ENCODE data around the gene CIDEC.

CIDEC gene

DNA sequence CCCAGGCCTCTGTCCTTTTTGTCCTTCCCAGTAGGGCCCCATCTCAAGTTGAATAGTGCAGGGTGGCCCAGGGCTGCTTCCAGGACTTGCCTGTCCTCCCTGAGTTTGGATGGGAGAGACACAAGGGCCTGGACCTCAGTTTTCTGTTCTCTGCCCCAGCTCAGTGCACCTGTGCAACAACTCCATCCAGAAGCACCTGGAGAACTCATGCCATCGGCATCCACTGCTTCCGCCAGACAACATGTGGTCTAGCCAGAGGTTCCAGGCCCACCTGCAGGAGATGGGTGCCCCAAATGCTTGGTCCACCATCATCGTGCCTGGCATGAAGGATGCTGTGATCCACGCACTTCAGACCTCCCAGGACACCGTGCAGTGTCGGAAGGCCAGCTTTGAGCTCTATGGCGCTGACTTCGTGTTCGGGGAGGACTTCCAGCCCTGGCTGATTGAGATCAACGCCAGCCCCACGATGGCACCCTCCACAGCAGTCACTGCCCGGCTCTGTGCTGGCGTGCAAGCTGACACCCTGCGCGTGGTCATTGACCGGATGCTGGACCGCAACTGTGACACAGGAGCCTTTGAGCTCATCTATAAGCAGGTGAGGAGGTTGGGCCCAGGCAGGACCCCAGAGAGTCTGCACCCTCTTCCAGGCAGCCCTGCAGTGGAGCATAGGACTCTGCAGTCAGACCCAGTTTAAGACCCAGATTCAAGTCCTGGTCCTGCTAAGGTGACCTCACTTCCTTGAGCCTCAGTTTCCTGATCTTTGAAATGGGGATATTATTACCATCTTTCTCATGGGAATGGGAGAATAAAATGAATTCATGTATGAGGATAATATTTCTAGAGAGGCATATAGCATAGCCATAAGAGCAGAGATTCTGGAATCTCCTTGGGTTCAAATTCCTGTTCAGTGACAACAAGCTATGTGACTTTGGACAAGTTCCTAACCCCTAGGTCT is 51.0 kb downstream of the CIDEC start (continued):
- TF ChIP-seq, protein P1, sequence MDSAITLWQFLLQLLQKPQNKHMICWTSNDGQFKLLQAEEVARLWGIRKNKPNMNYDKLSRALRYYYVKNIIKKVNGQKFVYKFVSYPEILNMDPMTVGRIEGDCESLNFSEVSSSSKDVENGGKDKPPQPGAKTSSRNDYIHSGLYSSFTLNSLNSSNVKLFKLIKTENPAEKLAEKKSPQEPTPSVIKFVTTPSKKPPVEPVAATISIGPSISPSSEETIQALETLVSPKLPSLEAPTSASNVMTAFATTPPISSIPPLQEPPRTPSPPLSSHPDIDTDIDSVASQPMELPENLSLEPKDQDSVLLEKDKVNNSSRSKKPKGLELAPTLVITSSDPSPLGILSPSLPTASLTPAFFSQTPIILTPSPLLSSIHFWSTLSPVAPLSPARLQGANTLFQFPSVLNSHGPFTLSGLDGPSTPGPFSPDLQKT (IDR thresholded peaks at IDR 0.05; ENCODE audit: borderline replicate concordance, low read depth, low read length), result no peak
- TF ChIP-seq, protein P2, sequence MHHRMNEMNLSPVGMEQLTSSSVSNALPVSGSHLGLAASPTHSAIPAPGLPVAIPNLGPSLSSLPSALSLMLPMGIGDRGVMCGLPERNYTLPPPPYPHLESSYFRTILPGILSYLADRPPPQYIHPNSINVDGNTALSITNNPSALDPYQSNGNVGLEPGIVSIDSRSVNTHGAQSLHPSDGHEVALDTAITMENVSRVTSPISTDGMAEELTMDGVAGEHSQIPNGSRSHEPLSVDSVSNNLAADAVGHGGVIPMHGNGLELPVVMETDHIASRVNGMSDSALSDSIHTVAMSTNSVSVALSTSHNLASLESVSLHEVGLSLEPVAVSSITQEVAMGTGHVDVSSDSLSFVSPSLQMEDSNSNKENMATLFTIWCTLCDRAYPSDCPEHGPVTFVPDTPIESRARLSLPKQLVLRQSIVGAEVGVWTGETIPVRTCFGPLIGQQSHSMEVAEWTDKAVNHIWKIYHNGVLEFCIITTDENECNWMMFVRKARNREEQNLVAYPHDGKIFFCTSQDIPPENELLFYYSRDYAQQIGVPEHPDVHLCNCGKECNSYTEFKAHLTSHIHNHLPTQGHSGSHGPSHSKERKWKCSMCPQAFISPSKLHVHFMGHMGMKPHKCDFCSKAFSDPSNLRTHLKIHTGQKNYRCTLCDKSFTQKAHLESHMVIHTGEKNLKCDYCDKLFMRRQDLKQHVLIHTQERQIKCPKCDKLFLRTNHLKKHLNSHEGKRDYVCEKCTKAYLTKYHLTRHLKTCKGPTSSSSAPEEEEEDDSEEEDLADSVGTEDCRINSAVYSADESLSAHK (tag by site-specific recombination; IDR thresholded peaks at IDR 0.05), result no peak
- no peak for TF ChIP-seq ZNF791 (tag by site-specific recombination; IDR thresholded peaks at IDR 0.05)
- TF ChIP-seq ZNF350 (tag by site-specific recombination; IDR thresholded peaks at IDR 0.05), result no peak
- TF ChIP-seq HOXA7 (CRISPR knock-in tag; IDR thresholded peaks at IDR 0.05; ENCODE audit: borderline replicate concordance), result no peak
- TF ChIP-seq, protein P3, sequence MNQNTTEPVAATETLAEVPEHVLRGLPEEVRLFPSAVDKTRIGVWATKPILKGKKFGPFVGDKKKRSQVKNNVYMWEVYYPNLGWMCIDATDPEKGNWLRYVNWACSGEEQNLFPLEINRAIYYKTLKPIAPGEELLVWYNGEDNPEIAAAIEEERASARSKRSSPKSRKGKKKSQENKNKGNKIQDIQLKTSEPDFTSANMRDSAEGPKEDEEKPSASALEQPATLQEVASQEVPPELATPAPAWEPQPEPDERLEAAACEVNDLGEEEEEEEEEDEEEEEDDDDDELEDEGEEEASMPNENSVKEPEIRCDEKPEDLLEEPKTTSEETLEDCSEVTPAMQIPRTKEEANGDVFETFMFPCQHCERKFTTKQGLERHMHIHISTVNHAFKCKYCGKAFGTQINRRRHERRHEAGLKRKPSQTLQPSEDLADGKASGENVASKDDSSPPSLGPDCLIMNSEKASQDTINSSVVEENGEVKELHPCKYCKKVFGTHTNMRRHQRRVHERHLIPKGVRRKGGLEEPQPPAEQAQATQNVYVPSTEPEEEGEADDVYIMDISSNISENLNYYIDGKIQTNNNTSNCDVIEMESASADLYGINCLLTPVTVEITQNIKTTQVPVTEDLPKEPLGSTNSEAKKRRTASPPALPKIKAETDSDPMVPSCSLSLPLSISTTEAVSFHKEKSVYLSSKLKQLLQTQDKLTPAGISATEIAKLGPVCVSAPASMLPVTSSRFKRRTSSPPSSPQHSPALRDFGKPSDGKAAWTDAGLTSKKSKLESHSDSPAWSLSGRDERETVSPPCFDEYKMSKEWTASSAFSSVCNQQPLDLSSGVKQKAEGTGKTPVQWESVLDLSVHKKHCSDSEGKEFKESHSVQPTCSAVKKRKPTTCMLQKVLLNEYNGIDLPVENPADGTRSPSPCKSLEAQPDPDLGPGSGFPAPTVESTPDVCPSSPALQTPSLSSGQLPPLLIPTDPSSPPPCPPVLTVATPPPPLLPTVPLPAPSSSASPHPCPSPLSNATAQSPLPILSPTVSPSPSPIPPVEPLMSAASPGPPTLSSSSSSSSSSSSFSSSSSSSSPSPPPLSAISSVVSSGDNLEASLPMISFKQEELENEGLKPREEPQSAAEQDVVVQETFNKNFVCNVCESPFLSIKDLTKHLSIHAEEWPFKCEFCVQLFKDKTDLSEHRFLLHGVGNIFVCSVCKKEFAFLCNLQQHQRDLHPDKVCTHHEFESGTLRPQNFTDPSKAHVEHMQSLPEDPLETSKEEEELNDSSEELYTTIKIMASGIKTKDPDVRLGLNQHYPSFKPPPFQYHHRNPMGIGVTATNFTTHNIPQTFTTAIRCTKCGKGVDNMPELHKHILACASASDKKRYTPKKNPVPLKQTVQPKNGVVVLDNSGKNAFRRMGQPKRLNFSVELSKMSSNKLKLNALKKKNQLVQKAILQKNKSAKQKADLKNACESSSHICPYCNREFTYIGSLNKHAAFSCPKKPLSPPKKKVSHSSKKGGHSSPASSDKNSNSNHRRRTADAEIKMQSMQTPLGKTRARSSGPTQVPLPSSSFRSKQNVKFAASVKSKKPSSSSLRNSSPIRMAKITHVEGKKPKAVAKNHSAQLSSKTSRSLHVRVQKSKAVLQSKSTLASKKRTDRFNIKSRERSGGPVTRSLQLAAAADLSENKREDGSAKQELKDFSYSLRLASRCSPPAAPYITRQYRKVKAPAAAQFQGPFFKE (tag by site-specific recombination; IDR thresholded peaks at IDR 0.05; ENCODE audit: borderline replicate concordance), result no peak

DNA sequence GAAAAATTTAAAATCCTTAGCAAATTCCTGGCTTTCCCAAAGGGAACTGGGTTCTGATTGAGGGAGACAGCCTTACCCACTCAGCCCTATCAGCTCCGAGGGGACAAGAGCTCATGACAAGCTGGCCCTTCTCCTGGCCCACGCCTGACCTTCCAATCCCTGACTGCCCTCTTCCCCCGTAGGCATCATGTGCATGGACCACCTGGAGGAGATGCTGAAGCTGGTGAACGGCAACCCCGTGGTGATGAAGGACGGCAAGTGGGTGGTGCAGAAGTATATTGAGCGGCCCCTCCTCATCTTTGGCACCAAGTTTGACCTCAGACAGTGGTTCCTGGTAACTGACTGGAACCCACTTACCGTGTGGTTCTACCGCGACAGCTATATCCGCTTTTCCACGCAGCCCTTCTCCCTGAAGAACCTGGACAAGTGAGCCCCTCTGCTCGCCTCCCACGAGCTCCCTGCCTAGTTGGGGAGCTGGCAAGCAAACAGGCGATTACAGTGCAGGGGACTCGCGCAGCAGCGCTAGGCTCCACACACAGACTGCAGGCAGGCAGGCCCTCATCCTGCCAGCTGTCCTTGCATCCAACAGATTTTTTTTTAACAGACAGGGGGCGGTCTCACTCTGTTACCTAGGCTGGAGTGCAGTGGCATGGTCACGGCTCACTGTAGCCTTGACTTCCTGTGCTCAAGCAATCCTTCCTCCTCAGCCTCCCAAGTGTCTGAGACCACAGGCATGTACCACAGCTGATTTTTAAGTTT is 53.1 kb downstream of the CIDEC start:
- H3K27ac ChIP-seq (ENCODE audit: extremely low read depth, low read depth, low read length), result no peak overlapping the region
- H3K9me3 ChIP-seq (ENCODE audit: control insufficient read depth, insufficient read depth, low read depth, low read length), result no peaks in the 10 kb centered on the region
- no peak overlapping the region for H3K4me3 ChIP-seq (ENCODE audit: low read depth, low read length)
- CTCF ChIA-PET, result interaction anchor here (0.6 to 1.9 kb wide), 7 partner anchors 13 to 128 kb away, joined by 3 to 7 read pairs (median 4); partner anchors contain the start of genes ARPC4 and TADA3
- POLR2A ChIA-PET, result interaction anchor here (1.3 kb wide), 1 partner anchor 119 kb away, joined by 4 read pairs; no protein-coding TSS in a partner anchor
- H3K4me1 ChIP-seq (ENCODE audit: control insufficient read depth, insufficient read depth, low read length), result no peaks in the 10 kb centered on the region
- peaks cover 10 to 43% of the 10 kb centered on the region in 2 experiments; a peak in 2 of 3 replicates for H3K36me3 ChIP-seq (ENCODE audit: control insufficient read depth in 2 of 2, insufficient read depth in 1 of 2, low read length in 2 of 2)
- TF ChIP-seq ZSCAN30 (tag by site-specific recombination; IDR thresholded peaks at IDR 0.05) (0 out of 2 replicates have a peak, but pooled peaks have one; percentile 45), GLIS1 (tag by site-specific recombination; IDR thresholded peaks at IDR 0.05) (peak; percentile 49; the same call in 1 of the 2 replicates), ZNF654 (tag by site-specific recombination; IDR thresholded peaks at IDR 0.05; ENCODE audit: low read depth) (no peak), ZNF394 (tag by site-specific recombination; IDR thresholded peaks at IDR 0.05; ENCODE audit: borderline replicate concordance) (no peak), ZNF571 (tag by site-specific recombination; IDR thresholded peaks at IDR 0.05) (no peak), TCF7L2 (IDR thresholded peaks at IDR 0.05; ENCODE audit: borderline replicate concordance, low read depth, low read length) (no peak), GFI1B (tag by site-specific recombination; IDR thresholded peaks at IDR 0.05) (no peak), ZNF2 (tag by site-specific recombination; IDR thresholded peaks at IDR 0.05) (0 out of 2 replicates have a peak, but pooled peaks have one; percentile 28)
- TF ChIP-seq, protein P4, sequence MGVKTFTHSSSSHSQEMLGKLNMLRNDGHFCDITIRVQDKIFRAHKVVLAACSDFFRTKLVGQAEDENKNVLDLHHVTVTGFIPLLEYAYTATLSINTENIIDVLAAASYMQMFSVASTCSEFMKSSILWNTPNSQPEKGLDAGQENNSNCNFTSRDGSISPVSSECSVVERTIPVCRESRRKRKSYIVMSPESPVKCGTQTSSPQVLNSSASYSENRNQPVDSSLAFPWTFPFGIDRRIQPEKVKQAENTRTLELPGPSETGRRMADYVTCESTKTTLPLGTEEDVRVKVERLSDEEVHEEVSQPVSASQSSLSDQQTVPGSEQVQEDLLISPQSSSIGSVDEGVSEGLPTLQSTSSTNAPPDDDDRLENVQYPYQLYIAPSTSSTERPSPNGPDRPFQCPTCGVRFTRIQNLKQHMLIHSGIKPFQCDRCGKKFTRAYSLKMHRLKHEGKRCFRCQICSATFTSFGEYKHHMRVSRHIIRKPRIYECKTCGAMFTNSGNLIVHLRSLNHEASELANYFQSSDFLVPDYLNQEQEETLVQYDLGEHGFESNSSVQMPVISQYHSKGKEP (tag by site-specific recombination; IDR thresholded peaks at IDR 0.05), result peak; percentile 23; the same call in 1 of the 2 replicates
- TF ChIP-seq, protein P5, sequence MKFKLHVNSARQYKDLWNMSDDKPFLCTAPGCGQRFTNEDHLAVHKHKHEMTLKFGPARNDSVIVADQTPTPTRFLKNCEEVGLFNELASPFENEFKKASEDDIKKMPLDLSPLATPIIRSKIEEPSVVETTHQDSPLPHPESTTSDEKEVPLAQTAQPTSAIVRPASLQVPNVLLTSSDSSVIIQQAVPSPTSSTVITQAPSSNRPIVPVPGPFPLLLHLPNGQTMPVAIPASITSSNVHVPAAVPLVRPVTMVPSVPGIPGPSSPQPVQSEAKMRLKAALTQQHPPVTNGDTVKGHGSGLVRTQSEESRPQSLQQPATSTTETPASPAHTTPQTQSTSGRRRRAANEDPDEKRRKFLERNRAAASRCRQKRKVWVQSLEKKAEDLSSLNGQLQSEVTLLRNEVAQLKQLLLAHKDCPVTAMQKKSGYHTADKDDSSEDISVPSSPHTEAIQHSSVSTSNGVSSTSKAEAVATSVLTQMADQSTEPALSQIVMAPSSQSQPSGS (tag by site-specific recombination; IDR thresholded peaks at IDR 0.05; ENCODE audit: low read depth), result no peak
- TF ChIP-seq, protein P6, sequence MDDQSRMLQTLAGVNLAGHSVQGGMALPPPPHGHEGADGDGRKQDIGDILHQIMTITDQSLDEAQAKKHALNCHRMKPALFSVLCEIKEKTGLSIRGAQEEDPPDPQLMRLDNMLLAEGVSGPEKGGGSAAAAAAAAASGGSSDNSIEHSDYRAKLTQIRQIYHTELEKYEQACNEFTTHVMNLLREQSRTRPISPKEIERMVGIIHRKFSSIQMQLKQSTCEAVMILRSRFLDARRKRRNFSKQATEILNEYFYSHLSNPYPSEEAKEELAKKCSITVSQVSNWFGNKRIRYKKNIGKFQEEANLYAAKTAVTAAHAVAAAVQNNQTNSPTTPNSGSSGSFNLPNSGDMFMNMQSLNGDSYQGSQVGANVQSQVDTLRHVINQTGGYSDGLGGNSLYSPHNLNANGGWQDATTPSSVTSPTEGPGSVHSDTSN (CRISPR knock-in tag; IDR thresholded peaks at IDR 0.05), result no peak
